GM21717 (cell line): ENCODE data around the gene CHDH.
A peak's percentile ranks its signal among the peaks of the same experiment; 100 is the strongest.

Source experiments
- ATAC-seq: cut with Tn5 transposase; IDR thresholded peaks from one replicate; pipeline ENCODE4 v1.9.1; 2021; ENCODE audit warnings: mild to moderate bottlenecking, moderate library complexity; ENCODE audit not compliant: unreplicated experiment

The CHDH gene

DNA sequence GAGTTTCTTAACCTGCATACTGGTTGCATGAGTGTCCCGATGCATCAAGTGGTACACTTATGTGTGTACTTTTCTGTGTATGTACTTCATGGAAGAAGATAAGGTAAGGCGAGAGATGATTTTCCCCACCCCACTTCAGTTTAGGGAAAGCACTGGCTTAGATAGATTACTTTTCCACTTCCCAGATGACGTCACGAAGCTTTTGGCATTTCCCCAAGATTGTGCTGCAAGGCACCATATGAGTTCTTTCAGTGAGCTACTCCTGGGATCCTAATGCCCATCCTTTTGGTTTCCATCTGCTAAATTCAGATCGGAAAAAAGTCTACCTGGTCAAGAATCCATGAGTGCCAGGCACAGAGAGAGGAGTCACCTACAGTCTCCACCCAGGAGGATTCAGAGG is 4.7 kb upstream of the CHDH start:
- ATAC-seq: no peak

DNA sequence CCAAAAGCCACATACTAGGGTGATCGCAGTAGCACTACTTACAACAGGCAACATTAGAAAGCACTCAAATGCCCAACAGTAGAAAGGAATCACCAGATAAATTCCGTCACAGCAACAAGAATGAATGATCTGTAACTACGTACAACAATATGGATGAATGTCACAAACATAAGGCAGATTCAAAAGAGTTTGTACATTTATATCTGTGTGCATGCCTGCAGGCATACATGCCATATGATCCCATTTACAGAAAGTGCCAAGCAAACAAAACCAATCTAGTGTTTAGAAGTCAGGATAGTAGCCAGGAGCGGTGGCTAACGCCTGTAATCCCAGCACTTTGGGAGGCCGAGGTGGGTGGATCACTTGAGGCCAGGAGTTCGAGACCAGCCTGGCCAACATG is 3.7 kb upstream of the CHDH start:
- ATAC-seq: no peak

DNA sequence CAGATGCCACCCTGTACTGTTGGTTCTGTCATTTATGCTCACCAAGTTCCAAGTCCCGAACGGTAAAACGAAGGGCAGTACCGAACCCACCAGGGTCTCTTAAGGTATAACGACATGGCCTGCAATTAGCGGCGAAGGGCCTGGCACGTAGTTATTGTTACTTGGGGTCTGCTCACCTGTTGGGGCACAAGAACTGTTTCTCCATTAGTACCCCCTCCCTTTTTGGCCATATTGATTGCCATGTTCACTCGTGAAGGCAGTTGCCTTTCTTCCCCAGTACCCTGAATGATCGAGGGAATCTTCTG is 584 bp upstream of the CHDH start:
- no peak for ATAC-seq

DNA sequence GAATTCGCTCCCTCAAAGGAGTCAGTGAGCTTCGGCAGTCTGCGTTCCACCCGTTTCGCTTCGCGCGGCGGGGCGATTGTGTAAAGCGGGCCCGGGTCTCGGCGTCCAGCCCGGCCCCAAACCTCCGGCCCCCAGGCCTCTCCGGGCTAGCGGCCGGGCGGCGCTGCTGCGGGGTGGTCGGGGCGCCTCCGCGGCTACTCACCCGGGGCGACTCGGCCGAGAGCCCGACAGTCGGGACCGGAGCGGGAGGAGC is 412 bp downstream of the CHDH start:
- no peak for ATAC-seq

DNA sequence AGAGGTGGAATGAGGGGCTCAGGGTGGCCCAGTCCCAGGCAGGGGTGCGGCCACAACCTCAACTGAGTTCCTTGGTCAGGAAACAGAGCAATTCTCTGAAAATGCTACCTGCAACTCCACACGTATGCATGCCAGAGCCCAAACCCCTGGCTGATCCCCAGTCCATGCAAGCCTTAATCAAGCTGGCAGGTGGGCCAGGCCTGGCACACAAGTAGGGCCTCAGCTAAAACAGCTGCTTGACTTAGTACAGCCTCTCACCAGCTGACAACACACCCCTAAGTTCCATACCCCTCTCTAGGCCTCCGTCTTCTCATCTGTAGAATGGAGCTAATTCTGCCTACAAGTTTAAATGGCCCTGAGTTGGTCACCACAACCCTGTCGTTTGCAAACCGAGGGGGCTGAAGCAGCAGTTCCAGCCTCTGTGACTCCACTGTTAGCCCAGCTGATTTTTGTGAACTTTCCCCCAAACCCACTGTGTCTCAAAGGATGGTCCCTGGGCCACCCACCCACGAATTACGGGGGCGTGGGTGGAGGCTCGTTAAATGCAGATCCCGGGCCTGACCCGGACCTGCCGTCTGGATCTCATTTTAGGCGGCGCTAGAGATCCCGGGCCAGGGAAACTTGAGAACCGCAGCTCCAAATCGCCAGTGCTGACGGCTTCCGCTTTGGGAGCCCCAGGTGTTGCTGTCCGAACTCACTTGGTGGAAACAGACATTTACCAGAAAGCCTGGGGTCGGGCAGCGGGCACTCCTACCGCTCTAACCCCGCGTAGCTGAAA is 927 bp downstream of the CHDH start:
- no peak for ATAC-seq

DNA sequence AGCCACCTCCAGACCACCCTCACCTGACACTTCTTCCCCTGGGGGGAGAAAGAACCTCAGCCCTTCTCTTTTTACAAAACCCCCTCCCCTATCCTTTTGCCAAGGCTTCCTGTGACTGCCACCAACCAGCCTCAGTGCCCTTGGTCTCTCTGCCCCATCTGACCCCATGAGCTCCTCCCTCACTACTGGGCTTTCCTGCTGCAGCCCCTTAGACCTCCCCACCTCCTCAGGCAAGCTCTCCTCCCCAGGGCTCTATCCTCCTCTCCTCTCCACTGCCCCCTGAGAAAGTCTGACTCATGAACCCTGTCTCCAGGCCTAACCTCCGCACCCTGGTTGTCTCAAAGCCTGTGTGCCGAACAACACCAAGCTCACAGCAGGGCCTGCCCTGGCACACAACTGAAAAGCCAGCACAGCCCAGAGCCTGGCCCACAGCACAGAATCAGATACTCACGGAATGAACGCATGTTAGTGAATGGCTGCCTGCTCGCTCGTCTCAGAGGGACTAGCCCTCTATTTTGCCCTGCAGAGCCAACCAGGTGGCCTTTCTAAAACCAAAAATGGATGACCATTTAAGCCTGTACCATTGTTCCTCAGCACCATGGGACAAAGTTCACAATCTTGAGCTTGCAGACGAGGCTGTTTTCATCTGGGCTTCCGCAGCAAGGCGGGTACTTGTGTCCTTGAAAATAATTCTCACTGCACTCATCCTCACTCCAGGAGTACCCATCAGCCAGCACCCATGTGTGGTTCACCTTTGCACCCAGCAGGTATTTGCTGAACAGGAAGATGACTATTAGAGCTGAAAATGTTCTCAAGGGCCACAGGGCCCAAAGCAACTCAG is 1.7 kb downstream of the CHDH start:
- no peak for ATAC-seq

DNA sequence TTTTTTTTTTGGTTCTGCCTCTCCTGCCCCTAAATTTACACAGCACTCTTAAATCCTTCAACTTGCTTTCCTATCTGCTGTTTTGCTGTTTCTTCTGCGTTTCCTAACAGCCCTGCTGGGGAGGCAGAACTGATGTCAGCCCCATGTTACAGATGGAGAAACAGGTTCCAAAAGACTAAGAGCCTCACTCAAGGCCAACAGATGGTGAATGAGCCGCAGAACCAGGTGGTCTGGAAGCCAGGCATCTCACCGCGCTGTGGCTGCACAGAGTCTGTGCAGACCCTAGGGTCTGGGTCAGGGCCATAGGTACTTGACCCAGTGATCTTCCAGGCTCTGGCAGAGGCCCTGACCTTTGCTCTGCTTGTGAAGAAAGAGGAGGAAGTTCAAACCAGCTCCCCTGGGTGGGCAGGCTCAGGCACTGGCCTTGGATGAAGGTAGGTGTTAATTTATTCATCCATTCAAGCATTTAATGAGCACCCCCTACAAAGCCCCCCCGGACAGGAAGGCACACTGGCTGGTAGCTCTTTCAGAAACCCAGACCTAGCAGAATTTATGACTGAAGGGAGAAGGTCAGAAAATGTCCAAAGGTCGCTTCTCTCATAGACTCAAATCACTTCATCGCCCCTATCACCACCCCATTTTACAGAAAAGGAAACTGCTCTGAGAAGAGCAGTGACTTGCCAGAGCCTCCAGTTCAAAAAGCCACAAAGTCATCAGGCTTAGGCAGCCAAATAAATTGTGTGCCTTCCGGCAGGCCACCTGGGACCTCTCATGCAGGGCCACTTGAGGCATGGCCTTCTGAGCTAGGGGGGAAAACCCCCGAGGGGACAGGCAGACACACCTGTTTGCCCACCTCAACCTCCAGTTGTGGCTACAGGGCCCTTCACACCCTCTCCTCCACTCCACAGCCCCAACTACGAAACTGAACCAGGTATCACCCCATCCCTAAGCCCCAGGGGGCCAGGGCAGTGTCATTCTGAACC is 2.7 kb downstream of the CHDH start:
- ATAC-seq: peak; percentile 45

DNA sequence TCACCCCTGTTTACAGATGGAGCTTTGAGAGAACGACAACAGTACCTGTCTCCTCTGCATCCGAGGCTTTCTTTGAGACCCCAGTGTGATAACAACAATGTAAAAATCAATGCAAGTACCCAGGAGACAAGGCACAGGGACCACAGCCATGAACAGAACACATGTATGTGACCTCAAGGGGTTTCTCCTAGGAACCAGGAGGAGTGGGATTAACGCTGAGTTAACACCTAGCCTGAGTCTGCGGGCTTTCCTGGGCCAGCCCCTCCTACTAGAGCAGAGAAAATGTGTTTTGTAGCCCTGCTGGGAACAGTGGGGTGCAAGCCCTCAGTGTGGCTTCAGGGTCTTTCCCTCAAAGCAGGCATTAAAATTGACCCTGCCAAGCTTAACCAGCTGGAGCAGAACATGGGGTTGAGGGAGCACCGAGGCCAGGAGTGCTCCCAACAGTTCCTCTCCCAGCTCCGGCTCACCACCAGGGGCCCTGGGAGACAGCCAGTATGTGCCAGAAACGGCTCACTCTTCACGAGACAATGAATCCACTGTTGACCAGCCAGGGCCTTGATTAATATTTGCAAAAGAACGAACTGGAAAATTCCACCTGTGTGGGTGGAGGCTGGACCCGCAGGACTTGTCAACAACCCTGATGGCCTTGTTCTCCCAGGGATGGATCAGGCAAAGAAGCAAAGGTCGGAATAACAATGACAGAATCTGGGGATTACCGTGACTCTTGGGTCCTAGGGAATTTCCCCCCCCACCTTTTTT is 3.6 kb downstream of the CHDH start:
- no peak for ATAC-seq

DNA sequence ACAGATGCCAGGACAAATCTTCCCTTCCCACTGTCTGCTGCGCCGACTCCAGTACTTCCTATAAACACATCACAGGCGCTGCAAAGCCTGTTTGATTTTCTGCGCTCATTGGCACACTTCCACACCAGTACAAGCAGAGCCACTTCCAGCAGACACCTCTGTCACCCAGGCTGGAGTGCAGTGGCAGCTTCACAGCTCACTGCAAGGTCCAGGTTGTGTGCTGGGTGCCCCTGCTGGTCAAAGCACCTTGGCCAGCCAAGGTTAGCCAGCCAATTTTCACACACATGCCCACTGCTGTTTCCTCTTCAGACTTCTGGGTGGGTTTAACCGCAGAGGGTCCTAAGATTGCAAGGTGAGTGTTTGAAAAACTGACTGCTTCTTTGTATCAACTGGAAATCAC is 4.9 kb downstream of the CHDH start:
- ATAC-seq: no peak

DNA sequence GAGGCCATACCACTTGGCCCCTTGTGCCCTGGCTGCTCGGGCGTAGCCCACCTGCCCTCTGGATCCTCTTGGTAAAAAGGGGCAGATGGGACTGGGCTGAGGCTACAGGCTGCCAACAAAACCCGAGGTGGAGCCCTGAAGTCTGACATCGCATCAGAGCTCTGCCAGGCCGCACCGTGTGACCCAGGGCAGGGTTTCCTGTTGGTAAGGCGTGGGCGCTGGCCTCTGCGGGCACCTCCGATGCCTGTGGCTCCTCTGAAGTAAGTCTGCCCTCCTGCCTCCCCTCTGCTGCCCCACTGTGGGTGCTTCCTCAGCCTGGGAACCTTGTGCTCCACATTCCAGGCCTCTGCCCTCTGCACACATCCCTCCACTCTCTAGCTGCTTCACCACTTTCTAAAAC is 8.9 kb downstream of the CHDH start:
- no peak for ATAC-seq

DNA sequence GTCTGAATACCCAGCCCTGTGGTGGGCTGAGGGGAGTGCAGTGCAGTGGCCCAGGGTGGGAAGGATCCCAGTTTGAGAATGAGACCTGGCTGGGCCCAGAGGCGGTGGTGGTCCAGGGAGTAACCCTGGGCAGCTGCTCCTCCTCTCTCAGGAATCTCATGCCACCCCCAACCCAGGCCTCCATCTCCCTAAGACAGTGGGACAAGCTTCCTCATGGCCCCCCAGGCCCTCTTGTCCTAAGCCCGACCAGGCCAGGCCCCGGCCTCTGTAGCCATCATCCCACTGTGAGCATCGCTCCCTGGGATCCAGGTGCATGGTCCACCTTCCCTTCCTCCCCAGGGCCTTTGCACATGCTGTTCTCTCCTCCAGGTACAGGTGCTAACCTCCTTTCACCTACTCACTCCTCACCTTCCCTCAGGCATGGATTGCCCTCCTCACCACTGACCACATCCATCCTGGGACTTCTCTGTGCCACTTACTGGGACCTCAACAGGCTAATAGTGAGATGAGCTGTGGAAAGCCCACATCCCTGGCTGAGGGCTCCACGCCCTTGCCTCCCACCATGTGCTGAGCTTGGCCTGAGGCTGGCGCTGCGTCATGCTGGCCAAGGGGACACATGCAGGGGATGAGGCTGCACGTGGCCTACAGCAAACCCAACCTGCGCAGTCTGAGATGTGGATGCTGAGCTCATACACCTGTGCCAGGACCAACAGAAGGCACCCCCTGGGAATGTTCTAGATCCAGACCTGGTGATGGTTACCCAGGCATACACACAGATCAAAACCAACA is 9.9 kb downstream of the CHDH start:
- ATAC-seq: no peak

DNA sequence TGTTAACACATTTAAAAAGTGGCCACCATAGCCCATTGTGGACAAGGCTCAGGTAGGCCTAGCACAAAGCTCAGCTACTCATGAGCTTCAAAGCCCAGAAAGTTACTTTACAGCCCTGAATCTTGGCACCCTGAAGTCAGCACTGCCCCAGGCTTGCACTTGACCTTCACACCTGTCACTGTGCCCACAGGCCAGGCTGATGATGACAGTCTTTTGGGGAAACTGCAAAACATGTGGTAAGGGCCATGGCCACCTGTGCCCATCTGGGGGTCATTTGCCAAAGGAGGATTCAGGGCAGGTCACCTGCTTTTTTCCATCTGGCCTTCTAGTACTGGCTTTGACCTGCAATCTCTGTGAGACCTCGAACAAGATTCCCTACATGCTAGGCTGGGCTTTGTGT is 11.0 kb downstream of the CHDH start:
- ATAC-seq: no peak

DNA sequence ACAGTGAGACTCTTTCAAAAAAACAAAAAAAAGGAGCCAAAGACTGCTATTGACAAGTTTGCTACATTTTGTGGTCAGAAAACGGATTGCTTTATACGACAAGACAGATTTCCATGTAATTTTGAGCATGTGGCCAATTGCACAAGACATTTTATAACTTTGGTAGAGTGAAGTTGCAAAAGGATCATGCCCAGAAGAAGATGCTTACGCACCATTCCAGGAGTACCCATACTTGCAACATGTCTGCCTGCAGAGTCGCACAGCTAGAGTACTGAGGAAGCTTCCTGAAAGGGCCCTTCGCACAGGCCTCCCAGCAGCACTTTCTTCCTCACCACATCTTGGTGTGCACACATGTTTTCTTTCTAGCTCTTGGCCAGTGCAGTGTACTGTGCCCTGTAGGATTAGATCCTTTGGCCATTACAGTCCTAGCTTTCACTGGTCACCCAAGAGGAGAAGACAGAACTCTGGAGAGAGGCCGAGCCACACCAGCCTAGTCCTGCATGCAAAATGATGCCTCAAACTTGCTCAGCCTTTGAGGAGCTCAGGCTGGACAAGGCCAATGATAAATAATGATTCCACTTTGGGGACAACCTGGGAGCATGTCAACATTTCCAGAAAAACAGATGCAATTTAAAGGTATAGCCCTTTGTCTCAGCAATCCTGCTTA is 11.7 kb downstream of the CHDH start:
- no peak for ATAC-seq

DNA sequence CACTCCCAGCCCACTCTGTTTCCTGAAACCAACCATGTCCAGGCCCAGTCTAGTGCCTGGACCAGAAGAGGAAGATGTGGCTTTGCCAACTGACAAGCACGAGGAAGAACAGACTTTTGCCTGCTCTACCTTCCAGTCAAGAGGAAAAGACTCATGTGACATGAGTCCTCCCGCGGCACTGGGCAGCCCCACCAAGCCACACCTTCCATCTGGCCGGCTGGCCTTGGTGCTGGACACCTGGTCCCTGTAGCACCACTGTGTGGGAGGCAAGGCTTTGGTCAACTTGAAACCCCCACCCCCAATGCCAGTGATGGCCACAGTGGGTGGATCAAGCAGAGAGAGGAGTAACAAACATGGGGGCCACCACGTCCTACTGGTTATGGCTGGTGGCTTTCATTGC is 12.5 kb downstream of the CHDH start:
- ATAC-seq: no peak

DNA sequence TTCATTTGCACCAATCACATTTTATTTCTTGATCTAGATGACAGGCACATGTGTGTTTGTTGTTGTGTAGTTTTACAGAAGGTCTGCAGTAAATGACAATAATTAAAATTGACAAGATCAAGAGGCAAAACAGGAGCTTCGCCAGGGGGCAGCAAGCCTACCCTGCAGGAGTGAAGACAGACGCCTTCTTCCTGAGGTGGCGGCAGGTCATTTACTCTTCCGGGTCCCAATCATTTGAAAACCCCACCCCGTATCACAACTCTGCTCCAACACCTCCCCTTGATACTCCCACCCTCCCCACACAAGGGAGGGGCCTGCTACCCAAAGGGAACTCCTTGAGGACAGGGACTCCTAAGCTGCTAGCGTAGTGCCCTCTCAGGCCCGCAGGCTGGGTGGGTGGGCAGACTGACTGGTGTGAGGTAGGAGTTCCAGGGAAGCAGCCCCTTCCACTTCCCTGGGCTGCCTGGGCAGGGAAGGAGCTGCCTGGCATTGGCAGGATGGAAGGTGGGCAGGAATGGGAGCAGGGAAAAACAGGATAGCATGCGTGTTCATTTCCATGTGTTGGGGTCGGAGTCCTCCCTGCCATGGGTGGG is 13.1 kb downstream of the CHDH start:
- ATAC-seq: no peak

DNA sequence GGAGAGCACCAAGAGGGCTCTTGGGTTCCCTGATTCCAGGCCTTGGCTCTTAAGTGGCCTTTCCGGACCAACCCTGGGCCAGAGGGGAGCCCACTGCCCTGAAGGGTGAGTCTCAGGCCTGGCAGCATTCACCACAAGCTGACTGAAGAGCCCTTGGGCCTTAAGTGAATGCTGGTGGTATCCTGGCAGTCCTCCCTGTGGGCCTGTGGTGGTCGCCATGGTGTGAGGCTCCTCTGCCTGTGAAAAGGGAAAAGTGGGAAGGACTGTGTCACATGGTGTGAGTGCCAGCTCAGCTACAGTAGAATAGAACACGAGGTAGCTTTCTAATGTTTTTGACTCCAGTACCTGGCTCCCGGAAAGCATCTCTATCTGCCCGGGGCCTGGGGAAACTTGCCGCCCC is 15.3 kb downstream of the CHDH start:
- no peak for ATAC-seq

DNA sequence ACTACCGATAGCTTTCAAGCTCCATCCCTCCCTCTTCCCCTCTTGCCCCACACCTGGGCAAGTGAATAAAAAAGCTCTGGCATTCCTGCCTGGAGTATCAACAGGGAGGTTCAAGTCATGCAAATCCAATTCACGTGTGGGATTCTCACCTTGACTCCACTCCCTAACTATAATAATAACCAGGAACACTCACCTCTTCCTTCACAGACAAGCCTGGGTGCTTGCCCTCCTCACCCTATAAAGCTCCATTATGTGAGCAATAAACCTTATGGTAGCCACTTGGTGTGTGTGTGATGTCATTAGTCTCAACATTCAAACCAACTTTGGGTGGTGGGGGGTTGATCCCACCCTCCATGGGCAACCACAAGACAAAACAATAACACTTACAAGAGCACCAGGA is 16.6 kb downstream of the CHDH start:
- no peak for ATAC-seq

DNA sequence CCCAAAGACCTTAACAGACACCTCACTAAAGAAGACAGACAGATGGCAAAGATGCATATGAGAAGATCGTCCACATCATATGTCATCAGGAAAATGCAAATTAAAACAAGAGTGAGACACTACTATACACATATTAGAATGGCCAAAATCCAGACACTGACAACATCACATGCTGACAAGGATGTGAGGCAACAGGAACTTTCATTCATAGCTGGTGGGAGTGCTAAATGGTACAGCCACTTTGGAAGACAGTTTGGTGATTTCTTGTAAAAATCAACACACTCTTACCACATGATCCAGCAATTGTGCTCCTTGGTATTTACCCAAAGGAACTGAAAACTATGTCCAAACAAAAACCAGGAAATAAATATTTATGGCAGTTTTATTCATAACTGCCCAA is 17.6 kb downstream of the CHDH start:
- ATAC-seq: no peak

DNA sequence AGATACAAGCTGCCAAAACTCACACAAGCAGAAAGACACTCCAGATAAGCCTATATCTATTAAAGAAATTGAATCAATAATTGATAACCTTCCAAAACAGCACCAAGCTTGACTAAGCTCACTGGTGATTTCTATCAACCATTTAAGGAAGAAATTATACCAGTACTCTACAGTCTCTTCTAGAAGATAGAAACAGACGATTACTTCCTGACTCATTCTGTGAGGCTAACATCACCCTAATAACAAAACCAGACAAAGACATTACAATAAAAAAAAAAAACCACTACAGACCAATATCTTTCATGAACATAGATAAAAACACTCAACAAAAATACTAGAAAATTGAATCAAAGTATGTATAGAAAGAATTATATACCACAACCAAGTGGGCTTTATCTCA is 20.2 kb downstream of the CHDH start:
- ATAC-seq: no peak
